Glomerular visceral epithelial cell (primary cell): ENCODE data around the gene ESYT1.

Experiments used
- DNase-seq: peaks from one replicate; pipeline ENCODE4 v3.0.0-alpha.2; 2016; ENCODE audit errors: extremely low spot score

Gene ESYT1, protein sequence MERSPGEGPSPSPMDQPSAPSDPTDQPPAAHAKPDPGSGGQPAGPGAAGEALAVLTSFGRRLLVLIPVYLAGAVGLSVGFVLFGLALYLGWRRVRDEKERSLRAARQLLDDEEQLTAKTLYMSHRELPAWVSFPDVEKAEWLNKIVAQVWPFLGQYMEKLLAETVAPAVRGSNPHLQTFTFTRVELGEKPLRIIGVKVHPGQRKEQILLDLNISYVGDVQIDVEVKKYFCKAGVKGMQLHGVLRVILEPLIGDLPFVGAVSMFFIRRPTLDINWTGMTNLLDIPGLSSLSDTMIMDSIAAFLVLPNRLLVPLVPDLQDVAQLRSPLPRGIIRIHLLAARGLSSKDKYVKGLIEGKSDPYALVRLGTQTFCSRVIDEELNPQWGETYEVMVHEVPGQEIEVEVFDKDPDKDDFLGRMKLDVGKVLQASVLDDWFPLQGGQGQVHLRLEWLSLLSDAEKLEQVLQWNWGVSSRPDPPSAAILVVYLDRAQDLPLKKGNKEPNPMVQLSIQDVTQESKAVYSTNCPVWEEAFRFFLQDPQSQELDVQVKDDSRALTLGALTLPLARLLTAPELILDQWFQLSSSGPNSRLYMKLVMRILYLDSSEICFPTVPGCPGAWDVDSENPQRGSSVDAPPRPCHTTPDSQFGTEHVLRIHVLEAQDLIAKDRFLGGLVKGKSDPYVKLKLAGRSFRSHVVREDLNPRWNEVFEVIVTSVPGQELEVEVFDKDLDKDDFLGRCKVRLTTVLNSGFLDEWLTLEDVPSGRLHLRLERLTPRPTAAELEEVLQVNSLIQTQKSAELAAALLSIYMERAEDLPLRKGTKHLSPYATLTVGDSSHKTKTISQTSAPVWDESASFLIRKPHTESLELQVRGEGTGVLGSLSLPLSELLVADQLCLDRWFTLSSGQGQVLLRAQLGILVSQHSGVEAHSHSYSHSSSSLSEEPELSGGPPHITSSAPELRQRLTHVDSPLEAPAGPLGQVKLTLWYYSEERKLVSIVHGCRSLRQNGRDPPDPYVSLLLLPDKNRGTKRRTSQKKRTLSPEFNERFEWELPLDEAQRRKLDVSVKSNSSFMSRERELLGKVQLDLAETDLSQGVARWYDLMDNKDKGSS

GRCh38 chr12:56127888-56128669, at the start of gene ESYT1:
Gene ESYT1, plus strand, starts transcription at chr12:56128267. Its CDS starts 53 bp downstream, at chr12:56128320.
- peak; percentile 100 for DNase-seq

GRCh38 chr12:56078427-56078826, 49.6 kb upstream of the ESYT1 start:
- DNase-seq: no peak

DNA sequence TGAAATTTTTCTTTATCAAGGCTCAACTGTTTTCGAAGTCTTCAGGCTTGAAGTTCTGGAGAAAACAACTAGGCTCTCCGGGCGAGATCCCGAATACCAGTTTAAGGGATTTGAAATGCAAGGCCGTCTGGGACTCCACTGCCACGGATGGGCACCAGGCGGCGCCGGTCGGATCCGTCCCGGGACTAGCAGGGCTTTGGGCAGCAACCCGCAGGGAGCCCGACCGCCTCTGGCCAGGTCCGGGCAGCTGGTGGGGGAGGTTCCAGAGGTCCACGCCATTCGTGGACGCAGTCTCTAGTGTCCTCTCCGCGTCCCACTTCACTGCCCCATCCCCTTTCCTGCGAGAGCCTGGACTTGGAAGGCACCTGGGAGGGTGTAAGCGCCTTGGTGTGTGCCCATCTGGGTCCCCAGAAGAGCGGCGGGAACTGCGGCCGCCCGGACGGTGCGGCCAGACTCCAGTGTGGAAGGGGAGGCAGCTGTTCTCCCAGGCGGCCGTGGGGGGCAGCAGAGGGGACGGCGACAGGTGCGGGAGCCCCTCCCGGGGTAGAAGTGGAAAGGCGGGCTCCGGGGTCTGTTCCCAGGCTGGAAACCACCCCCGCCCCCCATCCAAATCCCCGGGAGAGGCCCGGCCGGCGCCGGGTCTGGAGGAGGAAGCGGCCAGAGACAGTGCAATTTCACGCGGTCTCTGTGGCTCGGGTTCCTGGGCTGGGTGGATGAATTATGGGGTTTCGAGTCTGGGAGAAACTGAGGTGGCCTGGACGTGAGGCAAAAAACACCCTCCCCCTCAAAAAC, 48.9 kb upstream of the ESYT1 start:
- peak; percentile 87 for DNase-seq

- DNase-seq: peak; percentile 83
These were observed 48.1 kb upstream of the ESYT1 start, which contains the start of gene ERBB3 for GRCh38 chr12:56079723-56080555. Gene ERBB3, plus strand, starts transcription at chr12:56080165. Its CDS starts 136 bp downstream, at chr12:56080301.

GRCh38 chr12:56080556-56081138, 47.4 kb upstream of the ESYT1 start:
- DNase-seq: no peak

DNA sequence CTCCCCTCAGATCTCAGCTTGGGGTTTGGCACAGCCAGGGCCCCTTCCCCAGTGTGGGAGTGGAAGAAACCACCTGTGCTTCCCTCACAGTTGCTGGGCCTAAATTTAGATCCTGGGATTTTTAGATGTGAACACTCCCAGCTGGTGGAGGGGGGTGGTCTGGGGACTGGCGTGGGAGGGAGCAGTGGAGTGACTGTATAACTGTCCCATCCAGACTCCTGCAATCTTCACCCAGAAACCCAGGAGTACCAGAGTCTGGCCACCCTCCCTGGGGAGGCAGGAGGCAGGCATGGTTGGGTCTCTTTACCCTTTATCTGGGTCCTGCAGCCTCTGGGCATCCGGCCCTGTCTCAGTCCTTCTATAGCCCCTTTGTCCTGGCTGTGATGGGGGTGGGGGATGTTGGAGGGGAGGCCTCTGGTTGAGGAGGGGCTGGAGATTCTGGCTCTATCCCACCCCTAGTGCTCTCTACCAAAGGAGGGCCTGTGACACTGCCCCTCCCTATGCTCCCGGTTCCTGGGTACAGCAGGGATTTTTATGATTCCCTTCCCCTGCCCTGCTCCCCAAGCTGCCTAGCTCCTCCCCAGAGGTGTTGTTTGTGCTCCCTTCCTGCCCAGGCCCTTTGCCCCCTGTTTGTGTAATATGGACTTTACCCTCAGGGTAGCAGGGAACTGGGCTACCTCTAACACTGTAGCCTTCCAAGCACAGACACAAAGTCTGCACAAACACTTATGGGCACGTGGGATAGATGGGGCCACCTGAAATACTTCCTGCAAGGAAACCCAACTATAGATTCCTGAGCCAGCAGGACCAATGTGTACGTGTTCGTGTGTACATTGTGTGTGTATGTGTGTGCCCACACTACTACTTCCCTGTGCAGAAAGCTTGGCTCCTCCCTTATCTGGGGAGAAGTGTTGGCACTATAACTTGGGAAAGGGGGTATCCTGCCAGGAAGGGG, 46.4 kb upstream of the ESYT1 start:
- no peak for DNase-seq

GRCh38 chr12:56082382-56082781, 45.7 kb upstream of the ESYT1 start:
- no peak for DNase-seq

- no peak for DNase-seq
These were observed 45.1 kb upstream of the ESYT1 start for GRCh38 chr12:56082967-56083366.

GRCh38 chr12:56084958-56085543, 43.0 kb upstream of the ESYT1 start:
- no peak for DNase-seq

GRCh38 chr12:56086096-56086495, 42.0 kb upstream of the ESYT1 start:
- DNase-seq: no peak

DNA sequence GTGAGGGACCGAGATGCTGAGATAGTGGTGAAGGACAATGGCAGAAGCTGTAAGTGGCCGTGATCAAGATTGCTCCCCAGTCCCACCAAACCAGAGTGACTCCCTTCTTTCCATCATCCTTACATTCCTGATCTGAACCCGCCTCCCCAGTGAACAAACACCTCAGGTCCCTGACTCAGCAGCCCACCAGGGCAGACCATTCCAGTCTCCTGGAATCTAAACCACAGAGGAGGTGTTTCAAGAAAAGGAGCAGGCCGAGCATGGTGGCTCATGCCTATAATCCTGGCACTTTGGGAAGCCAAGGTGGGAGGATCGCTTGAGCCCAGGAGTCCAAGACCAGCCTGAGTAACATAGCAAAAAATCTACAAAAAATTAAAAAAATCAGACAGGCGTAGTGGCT, 41.5 kb upstream of the ESYT1 start:
- no peak for DNase-seq

DNA sequence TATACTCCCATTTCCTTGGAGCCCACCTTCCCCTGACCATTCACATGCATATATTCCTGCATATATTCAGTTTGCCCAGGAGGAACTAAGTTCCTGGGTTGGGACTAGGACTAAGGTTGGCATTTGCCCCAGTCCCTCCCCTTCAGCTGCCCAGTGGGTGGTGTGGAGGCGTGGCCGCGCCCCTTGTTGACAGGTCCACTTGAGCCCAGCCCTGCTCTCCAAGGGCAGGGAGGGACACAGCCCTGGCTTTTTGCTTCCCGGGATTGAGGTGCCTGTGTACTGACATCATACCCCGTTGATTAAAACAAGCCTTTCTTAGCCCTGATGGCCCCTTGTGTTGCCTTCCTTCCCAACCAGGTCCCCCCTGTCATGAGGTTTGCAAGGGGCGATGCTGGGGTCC, 40.8 kb upstream of the ESYT1 start:
- no peak for DNase-seq

DNA sequence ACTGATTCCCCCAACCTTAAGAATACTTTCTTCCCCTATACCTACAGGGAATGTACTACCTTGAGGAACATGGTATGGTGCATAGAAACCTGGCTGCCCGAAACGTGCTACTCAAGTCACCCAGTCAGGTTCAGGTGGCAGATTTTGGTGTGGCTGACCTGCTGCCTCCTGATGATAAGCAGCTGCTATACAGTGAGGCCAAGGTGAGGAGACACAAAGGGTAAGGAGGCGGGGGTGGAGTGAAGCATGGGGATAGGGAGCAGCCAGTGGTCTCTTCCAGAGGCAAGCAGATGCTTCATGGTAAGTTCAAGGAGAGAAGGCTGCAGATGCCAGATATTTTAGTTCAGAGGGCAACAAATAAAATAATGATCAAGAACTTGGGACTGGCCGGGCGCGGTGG, 30.3 kb upstream of the ESYT1 start:
- no peak for DNase-seq

DNA sequence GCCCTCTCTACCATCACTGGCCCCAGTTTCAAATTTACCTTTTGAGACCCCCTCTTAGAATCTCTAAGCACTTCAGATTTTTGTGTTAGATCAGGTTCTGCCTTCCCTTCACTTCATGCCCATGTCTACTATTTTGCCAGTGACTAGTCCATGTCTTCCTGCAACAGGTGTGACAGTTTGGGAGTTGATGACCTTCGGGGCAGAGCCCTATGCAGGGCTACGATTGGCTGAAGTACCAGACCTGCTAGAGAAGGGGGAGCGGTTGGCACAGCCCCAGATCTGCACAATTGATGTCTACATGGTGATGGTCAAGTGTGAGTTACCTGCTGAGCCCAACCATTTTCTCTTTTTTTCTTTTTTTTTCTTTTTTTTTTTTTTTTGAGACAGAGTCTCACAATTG, 29.5 kb upstream of the ESYT1 start:
- no peak for DNase-seq

DNA sequence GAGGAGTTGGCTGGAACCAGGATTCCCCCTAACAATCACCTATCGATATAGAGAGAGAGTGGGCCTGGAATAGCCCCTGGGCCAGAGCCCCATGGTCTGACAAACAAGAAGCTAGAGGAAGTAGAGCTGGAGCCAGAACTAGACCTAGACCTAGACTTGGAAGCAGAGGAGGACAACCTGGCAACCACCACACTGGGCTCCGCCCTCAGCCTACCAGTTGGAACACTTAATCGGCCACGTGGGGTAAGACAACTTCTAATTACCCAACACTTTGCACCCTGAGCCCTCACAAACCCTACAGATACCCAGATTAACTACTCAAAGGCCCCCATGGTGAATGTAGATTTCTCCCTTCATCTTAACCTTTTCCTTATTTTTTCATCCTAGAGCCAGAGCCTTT, 28.3 kb upstream of the ESYT1 start:
- DNase-seq: no peak

DNA sequence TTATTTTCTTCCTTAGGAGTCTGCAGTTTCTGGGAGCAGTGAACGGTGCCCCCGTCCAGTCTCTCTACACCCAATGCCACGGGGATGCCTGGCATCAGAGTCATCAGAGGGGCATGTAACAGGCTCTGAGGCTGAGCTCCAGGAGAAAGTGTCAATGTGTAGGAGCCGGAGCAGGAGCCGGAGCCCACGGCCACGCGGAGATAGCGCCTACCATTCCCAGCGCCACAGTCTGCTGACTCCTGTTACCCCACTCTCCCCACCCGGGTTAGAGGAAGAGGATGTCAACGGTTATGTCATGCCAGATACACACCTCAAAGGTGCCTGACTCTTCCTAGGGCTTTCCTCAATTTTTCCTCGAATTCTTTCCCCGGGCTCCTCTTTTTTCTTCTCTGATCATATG, 27.0 kb upstream of the ESYT1 start:
- DNase-seq: no peak

DNA sequence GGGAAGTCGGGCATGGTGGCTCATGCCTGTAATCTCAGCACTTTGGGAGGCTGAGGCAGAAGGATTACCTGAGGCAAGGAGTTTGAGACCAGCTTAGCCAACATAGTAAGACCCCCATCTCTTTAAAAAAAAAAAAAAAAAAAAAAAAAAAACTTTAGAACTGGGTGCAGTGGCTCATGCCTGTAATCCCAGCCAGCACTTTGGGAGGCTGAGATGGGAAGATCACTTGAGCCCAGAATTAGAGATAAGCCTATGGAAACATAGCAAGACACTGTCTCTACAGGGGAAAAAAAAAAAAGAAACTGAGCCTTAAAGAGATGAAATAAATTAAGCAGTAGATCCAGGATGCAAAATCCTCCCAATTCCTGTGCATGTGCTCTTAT, 25.4 kb upstream of the ESYT1 start:
- no peak for DNase-seq
